ENCODE results near the gene MEIOB.
"Not testable (repeated sequence)": the region's sequence is repeated elsewhere in the genome, so short reads cannot be mapped to it uniquely, and the experiment has no call there.

Gene MEIOB

GRCh38 chr16:1871974-1872635 lies at the start of gene MEIOB:
TSS of gene MEIOB (minus strand) at chr16:1872164. CDS start at chr16:1868175, 3,989 bp downstream.
- no peak for DNase-seq (ENCODE audit: low spot score)

GRCh38 chr16:1920727-1921171 lies 48.8 kb upstream of the MEIOB start:
- DNase-seq (ENCODE audit: low spot score), result no peak

- DNase-seq (ENCODE audit: low spot score), result not testable (repeated sequence)
Observed at GRCh38 chr16:1920122-1920521, 48.2 kb upstream of the MEIOB start.

GRCh38 chr16:1919327-1919998 lies 47.5 kb upstream of the MEIOB start:
- DNase-seq (ENCODE audit: low spot score), result no peak

GRCh38 chr16:1918351-1919326 lies 46.7 kb upstream of the MEIOB start, which contains the start of gene HS3ST6:
TSS of gene HS3ST6 (minus strand) at chr16:1918415. CDS start at chr16:1918323, 92 bp downstream.
- no peak for DNase-seq (ENCODE audit: low spot score)

GRCh38 chr16:1917665-1918350 lies 45.8 kb upstream of the MEIOB start:
- DNase-seq (ENCODE audit: low spot score), result no peak

- no peak for DNase-seq (ENCODE audit: low spot score)
Observed at GRCh38 chr16:1917056-1917664, 45.2 kb upstream of the MEIOB start.

- no peak for DNase-seq (ENCODE audit: low spot score)
Observed at GRCh38 chr16:1916640-1916990, 44.7 kb upstream of the MEIOB start.

GRCh38 chr16:1915732-1916639 lies 44.0 kb upstream of the MEIOB start:
- DNase-seq (ENCODE audit: low spot score), result no peak

GRCh38 chr16:1914988-1915387 lies 43.0 kb upstream of the MEIOB start:
- DNase-seq (ENCODE audit: low spot score), result no peak

GRCh38 chr16:1914084-1914608 lies 42.2 kb upstream of the MEIOB start:
- no peak for DNase-seq (ENCODE audit: low spot score)

GRCh38 chr16:1913327-1914083 lies 41.5 kb upstream of the MEIOB start:
- DNase-seq (ENCODE audit: low spot score), result peak; percentile 67

- no peak for DNase-seq (ENCODE audit: low spot score)
Observed at GRCh38 chr16:1912215-1912543, 40.2 kb upstream of the MEIOB start.

GRCh38 chr16:1911467-1912214 lies 39.7 kb upstream of the MEIOB start:
- DNase-seq (ENCODE audit: low spot score), result no peak

GRCh38 chr16:1909561-1910231 lies 37.7 kb upstream of the MEIOB start:
- no peak for DNase-seq (ENCODE audit: low spot score)

GRCh38 chr16:1908983-1909382 lies 37.0 kb upstream of the MEIOB start:
- no peak for DNase-seq (ENCODE audit: low spot score)

GRCh38 chr16:1908184-1908583 lies 36.2 kb upstream of the MEIOB start:
- no peak for DNase-seq (ENCODE audit: low spot score)

- DNase-seq (ENCODE audit: low spot score), result no peak
Observed at GRCh38 chr16:1907226-1907860, 35.4 kb upstream of the MEIOB start.
